LNCaP clone FGC (cell line): ENCODE measurements around the gene LRRC49.

ENCODE experiments used
- DNase-seq: peaks from one replicate; pipeline ENCODE4 v3.0.0-alpha.2; 2011; ENCODE audit warnings: low read depth
- H3K4me3 ChIP-seq: 2 replicates; pipeline ENCODE4 v1.5.1; 2011; ENCODE audit warnings: mild to moderate bottlenecking, low read depth, low read length, control low read depth
- TF ChIP-seq, protein P1 (sequence below): IDR thresholded peaks from 2 replicates; pipeline ENCODE4 v1.5.1; 2012; ENCODE audit warnings: mild to moderate bottlenecking; ENCODE audit not compliant: control insufficient read depth, insufficient read depth; ENCODE audit errors: extremely low read depth

Gene LRRC49

GRCh38 chr15:70859322-70859908 is 33.2 kb upstream of the LRRC49 start:
- no peak for DNase-seq
- TF ChIP-seq, protein P1, sequence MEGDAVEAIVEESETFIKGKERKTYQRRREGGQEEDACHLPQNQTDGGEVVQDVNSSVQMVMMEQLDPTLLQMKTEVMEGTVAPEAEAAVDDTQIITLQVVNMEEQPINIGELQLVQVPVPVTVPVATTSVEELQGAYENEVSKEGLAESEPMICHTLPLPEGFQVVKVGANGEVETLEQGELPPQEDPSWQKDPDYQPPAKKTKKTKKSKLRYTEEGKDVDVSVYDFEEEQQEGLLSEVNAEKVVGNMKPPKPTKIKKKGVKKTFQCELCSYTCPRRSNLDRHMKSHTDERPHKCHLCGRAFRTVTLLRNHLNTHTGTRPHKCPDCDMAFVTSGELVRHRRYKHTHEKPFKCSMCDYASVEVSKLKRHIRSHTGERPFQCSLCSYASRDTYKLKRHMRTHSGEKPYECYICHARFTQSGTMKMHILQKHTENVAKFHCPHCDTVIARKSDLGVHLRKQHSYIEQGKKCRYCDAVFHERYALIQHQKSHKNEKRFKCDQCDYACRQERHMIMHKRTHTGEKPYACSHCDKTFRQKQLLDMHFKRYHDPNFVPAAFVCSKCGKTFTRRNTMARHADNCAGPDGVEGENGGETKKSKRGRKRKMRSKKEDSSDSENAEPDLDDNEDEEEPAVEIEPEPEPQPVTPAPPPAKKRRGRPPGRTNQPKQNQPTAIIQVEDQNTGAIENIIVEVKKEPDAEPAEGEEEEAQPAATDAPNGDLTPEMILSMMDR: no peak
- H3K4me3 ChIP-seq: no peak overlapping the region

- no peak for DNase-seq
- no peak overlapping the region for H3K4me3 ChIP-seq
- TF ChIP-seq, protein P1: no peak
Measured at GRCh38 chr15:70859998-70860397, 32.6 kb upstream of the LRRC49 start.

- H3K4me3 ChIP-seq: no peak overlapping the region
- DNase-seq: no peak
- TF ChIP-seq, protein P1: no peak
Measured at GRCh38 chr15:70863450-70864218, 29.0 kb upstream of the LRRC49 start.

DNA sequence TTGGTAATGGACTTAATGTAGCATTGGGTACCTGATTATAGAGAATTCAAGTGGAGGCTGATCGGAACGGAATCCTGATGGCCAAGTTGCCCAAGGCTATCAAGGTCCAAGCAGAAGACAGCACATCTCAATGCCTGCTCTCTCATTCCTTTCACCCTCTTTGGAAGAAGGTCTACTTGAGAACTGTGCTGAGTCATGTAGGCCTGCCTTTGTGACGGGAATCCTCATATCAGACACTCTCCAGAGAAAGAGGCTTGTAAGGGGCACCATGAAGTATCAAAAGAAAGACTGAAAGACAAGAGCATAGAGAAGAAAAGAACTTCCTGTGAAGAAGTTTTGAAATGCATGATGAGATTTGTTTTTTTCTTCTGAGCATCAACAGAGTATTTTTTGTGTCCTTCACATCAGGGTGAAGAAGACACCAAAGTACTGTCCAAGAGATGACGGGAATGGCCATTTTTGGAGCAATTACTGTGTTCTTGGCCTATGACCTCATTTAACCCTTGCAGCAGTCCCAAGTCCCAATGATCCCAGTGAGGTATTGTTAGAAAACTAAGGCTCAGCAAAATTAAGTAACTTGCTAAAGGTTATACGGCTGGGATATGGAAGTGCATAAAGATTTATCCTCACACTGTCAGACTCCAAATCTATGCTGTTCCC is 25.5 kb upstream of the LRRC49 start:
- no peak for DNase-seq
- TF ChIP-seq, protein P1: no peak
- no peak overlapping the region for H3K4me3 ChIP-seq

DNA sequence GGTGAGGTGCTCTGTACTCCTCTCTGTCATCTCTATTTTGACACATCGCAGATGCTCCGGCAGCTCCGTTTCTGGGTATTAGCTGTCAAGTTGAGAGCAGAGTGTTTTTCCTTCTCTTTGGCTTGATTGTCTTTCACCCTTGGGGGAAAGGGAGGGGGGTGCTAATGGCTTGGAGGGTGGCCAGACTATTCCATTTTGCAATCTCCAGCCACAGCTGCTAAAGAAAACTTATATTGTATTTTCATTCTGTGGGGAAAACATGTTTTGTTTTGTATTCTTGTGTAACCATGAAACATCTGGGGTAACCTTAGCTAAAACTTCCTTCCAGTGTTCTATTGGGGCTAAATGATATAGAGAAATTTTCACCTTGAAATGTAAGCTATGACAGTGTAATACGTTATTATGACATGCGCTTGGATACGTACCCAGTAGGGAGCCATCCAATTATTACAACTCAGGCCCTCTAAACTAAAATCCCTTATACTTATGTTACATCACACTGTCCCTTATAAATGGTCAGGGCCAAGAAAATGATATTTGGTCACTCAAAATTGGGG is 24.6 kb upstream of the LRRC49 start:
- TF ChIP-seq, protein P1: no peak
- no peak for DNase-seq
- H3K4me3 ChIP-seq: no peak overlapping the region

GRCh38 chr15:70869346-70869745 is 23.3 kb upstream of the LRRC49 start:
- no peak overlapping the region for H3K4me3 ChIP-seq
- TF ChIP-seq, protein P1: no peak

More at GRCh38 chr15:70869346-70869745, 23.3 kb upstream of the LRRC49 start:
- DNase-seq: no peak
